LNCaP clone FGC (cell line): ENCODE results near the gene OPCML.

ENCODE experiments used
- DNase-seq: peaks from one replicate; pipeline ENCODE4 v3.0.0-alpha.2; 2011; ENCODE audit warnings: low read depth
- H3K4me3 ChIP-seq: 2 replicates; pipeline ENCODE4 v1.5.1; 2011; ENCODE audit warnings: mild to moderate bottlenecking, low read depth, low read length, control low read depth
- TF ChIP-seq, protein P1 (sequence below): IDR thresholded peaks from 2 replicates; pipeline ENCODE4 v1.5.1; 2012; ENCODE audit warnings: mild to moderate bottlenecking; ENCODE audit not compliant: control insufficient read depth, insufficient read depth; ENCODE audit errors: extremely low read depth

OPCML gene

DNA sequence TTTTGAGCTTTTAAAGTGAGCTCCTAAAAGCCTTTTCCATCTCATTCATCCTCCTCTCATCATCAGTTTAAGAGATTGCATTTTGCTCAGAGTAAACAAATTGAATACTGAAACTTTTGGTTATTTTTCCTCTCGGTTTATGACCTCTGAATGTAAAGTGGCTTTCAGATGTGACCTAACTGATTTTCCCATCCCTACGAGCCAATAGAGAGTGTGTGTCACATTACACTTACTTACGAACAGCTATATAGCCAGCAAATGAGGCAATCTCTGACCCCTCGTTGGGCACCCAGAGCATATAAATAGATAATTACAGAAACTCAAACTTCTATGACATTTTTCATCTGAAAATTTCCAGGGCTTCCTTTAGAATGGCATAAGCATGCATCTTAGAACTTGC, 317.7 kb downstream of the OPCML start:
- TF ChIP-seq, protein P1, sequence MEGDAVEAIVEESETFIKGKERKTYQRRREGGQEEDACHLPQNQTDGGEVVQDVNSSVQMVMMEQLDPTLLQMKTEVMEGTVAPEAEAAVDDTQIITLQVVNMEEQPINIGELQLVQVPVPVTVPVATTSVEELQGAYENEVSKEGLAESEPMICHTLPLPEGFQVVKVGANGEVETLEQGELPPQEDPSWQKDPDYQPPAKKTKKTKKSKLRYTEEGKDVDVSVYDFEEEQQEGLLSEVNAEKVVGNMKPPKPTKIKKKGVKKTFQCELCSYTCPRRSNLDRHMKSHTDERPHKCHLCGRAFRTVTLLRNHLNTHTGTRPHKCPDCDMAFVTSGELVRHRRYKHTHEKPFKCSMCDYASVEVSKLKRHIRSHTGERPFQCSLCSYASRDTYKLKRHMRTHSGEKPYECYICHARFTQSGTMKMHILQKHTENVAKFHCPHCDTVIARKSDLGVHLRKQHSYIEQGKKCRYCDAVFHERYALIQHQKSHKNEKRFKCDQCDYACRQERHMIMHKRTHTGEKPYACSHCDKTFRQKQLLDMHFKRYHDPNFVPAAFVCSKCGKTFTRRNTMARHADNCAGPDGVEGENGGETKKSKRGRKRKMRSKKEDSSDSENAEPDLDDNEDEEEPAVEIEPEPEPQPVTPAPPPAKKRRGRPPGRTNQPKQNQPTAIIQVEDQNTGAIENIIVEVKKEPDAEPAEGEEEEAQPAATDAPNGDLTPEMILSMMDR: no peak
- no peak for DNase-seq
- no peak overlapping the region for H3K4me3 ChIP-seq

DNA sequence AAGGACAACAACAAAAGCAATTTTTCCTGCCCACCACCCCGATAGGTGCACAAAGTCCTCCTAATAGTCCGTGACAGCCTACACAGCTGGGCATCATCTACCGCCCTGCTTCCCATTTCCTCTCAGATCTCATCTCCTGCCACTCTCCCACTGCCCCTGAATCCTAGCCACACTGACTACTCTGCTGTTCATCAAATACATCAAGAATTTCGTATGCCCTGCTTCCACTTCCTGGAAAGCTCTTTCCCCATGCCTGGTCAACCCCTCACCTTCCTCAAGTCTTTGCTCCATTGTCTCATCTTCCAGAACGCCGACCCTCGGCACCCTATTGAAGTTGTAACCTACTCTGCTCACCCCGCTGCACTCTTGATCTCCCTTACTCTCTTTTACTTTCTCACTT, 320.1 kb downstream of the OPCML start:
- TF ChIP-seq, protein P1: no peak
- no peak overlapping the region for H3K4me3 ChIP-seq
- DNase-seq: no peak

DNA sequence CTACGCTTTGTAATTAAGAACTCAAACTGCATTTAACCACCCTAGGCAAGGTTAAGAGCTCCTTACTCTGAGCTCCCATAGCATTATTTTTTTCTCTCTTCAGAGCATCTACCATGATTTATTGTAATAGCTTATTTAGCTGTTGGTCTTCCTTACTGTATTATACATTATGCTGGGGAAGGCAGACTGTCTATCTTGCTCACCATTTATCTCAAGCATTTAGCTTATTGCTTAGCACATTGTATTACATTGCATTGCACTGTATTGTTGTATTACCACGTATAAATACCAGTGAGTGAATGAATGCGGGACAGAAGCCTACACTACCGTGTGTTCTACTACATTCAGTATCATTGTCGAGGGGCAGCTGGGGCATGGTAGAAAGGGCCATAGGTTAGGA, 324.3 kb downstream of the OPCML start:
- no peak for DNase-seq
- TF ChIP-seq, protein P1: no peak
- H3K4me3 ChIP-seq: no peak overlapping the region

DNA sequence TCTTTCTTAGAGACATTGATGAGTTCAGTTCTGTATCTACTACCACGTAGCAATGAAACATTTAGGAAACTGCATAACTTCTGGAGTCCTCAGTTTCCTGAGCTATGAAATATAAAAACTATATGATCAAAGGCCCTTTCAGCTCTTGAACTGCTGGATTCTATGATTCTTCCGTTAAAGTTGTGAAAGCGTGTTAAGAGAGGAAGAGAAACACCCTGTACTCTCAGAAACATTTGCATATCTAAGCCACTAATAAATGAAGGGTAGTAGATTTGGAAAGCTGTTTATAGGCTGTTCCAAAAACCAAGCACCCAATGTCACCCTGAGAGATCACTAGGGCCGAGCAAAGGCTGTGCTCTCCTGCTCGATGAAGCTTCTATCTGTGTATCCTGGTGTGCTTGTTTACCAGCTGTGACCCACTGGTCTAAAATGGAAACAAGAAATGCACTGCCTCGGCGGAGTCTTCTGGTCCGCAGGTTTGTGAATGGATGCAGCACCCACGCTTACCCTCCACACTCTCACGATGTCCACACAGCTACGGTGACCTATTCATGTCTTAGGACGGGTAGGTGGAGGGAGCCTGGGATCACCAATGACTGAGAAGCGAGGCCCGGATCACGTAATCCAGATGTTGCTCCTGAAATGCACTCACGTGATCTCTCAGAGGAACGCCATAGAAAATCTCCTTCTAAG, 325.8 kb downstream of the OPCML start:
- no peak overlapping the region for H3K4me3 ChIP-seq
- no peak for DNase-seq
- TF ChIP-seq, protein P1: no peak

DNA sequence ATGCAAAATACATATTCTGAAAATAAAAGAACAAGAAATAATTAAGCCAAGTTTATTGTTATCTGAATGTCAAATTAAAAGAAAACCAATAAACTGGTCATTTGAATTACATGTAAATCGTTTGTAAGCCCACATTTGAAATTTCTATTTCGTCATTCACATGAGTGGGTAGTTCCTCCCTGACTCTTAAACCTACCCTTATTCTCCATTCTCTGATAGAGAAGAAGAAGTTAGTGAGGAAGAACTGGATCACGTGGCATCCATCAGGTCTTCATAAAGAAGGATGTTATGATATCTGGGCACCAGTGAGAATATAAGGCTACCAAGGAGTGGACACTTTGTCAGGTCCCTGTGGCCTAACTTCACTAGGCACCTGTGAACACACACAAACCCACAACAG, 328.1 kb downstream of the OPCML start:
- H3K4me3 ChIP-seq: no peak overlapping the region
- TF ChIP-seq, protein P1: no peak
- DNase-seq: no peak

DNA sequence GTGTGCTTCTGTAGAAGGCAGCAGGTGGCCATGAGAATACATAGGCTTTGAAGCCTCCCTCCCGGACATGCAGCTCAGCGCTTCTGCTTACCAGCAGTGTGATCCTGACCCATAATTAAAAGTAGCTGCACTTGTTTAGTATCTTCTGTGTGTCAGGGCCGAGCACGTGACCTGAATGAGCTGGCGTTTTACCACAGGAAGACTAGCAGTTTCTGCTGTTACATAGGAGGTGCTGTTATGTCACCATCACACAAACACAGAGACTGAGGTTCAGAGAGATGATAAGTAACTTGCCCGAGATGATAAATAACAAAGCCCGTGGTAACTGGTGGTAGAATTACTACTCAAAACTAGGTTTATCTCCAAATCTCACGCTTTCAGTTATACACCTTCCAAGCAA, 329.5 kb downstream of the OPCML start:
- no peak for DNase-seq
- no peak overlapping the region for H3K4me3 ChIP-seq
- TF ChIP-seq, protein P1: no peak

DNA sequence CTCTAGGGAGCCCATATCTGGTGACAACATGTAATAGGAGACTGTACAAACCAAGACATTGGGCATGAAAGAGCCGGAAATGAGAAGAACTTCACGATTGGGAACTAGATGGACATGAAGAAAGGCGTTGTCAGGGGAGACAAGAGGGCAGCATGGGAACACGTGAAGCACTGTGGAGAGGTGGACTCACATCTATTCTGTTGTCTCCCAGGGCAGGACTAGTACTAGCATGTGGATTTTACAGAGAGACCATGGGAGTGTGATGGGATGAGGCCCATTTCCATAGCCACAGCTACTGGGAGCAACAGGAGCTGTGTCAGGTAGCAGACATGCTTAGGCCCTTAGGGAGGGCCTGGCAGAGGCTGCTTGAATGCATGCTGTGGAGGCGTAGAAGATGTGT, 333.9 kb downstream of the OPCML start:
- no peak for DNase-seq
- no peak overlapping the region for H3K4me3 ChIP-seq
- TF ChIP-seq, protein P1: no peak
